K562 (cell line): ENCODE data around the gene HIVEP1. TPM values are rescaled to one million over a fixed set of nuclear protein-coding genes. Genes with fewer than 3 reads are reported as not detected.

Experiments
- ATF7 ChIP-seq: fragments of 450-650 bp; IDR thresholded peaks from 2 replicates; pipeline ENCODE4 v1.7.1; 2014; ENCODE audit warnings: mild to moderate bottlenecking, moderate library complexity
- CC2D1A ChIP-seq: fragments of 450-650 bp; IDR thresholded peaks from 2 replicates; pipeline ENCODE4 v1.6.1; 2017; ENCODE audit warnings: mild to moderate bottlenecking
- CEBPG ChIP-seq, 3 experiments: fragments of 200-800 bp in 1 of 3; sonication (Bioruptor generic) in 1 of 3; sonication (generic) in 1 of 3; formaldehyde crosslinking in 1 of 3; IDR thresholded peaks in 2 of 3; conservative IDR thresholded peaks in 1 of 3; 2 replicates each; pipeline versions ENCODE4 v1.6.1 to v1.8.0; 2016 to 2022; ENCODE audit warnings: missing compliant biosample characterization in 2 of 3, missing genetic modification characterization in 2 of 3, mild to moderate bottlenecking in 1 of 3, missing genetic modification reagents in 1 of 3
- FOS ChIP-seq: IDR thresholded peaks from 3 replicates; pipeline ENCODE4 v1.6.1; 2011; ENCODE audit not compliant: insufficient read length; ENCODE audit errors: extremely low read depth
- GTF2F1 ChIP-seq: IDR thresholded peaks from 2 replicates; pipeline ENCODE4 v1.6.1; 2011; ENCODE audit warnings: low read depth, low read length, improper control_type of control experiment
- IRF2 ChIP-seq: sonication (generic); formaldehyde crosslinking; IDR thresholded peaks from 2 replicates; pipeline ENCODE4 v1.8.1; 2022; ENCODE audit warnings: mild to moderate bottlenecking, missing genetic modification reagents
- KLF16 ChIP-seq: IDR thresholded peaks from 2 replicates; pipeline ENCODE4 v1.6.1; 2016; ENCODE audit warnings: antibody characterized with exemption
- MAFF ChIP-seq: IDR thresholded peaks from 2 replicates; pipeline ENCODE4 v1.6.1; 2012; ENCODE audit warnings: low read length, improper control_type of control experiment
- NFE2 ChIP-seq: IDR thresholded peaks from 2 replicates; pipeline ENCODE4 v1.6.1; 2014; ENCODE audit warnings: antibody characterized with exemption, low read depth
- NR2C2 ChIP-seq, 2 experiments: fragments of 200-800 bp in 1 of 2; sonication (Bioruptor generic) in 1 of 2; sonication (generic) in 1 of 2; formaldehyde crosslinking in 1 of 2; IDR thresholded peaks; 2 replicates each; pipeline versions ENCODE4 v1.6.1 to v1.8.0; 2016 to 2022; ENCODE audit warnings: mild to moderate bottlenecking in 1 of 2, missing compliant biosample characterization in 1 of 2, missing genetic modification characterization in 1 of 2, missing genetic modification reagents in 1 of 2
- POLR2H ChIP-seq: IDR thresholded peaks from 2 replicates; pipeline ENCODE4 v1.6.1; 2016; ENCODE audit warnings: missing genetic modification characterization, low read depth, mild to moderate bottlenecking, control low read depth, missing compliant biosample characterization, moderate library complexity
- SRSF1 ChIP-seq: fragments of 200-400 bp; formaldehyde crosslinking; IDR thresholded peaks from 2 replicates; pipeline ENCODE4 v1.6.1; 2017; ENCODE audit warnings: mild to moderate bottlenecking, low read depth, low read length, moderate library complexity
- SRSF3 ChIP-seq: fragments of 200-400 bp; formaldehyde crosslinking; IDR thresholded peaks from 2 replicates; pipeline ENCODE4 v1.6.1; 2016; ENCODE audit warnings: mild to moderate bottlenecking, low read length, moderate library complexity; ENCODE audit not compliant: insufficient read depth
- ZBTB49 ChIP-seq: sonication (generic); formaldehyde crosslinking; IDR thresholded peaks from 2 replicates; pipeline ENCODE4 v1.8.0; 2022; ENCODE audit warnings: missing genetic modification reagents, mild to moderate bottlenecking, borderline replicate concordance
- ZNF24 ChIP-seq: fragments of 450-650 bp; IDR thresholded peaks from 2 replicates; pipeline ENCODE4 v1.6.1; 2016
- ZNF316 ChIP-seq: fragments of 450-650 bp; IDR thresholded peaks from 2 replicates; pipeline ENCODE4 v1.6.1; 2016
- ZNF589 ChIP-seq: fragments of 200-800 bp; sonication (Bioruptor generic); IDR thresholded peaks from 2 replicates; pipeline ENCODE4 v1.6.1; 2016; ENCODE audit warnings: low read depth, missing genetic modification characterization, missing compliant biosample characterization
- ZNF592 ChIP-seq: fragments of 450-650 bp; IDR thresholded peaks from 2 replicates; pipeline ENCODE4 v1.6.1; 2017; ENCODE audit warnings: antibody characterized with exemption, mild to moderate bottlenecking
- polyA plus RNA-seq, 8 experiments: library from polyadenylated mRNA; depleted of rRNA in 4 of 8; stranded (reverse) in 5 of 8; unstranded in 3 of 8; fragments of >200 nt; fragmentation: Nextera tagmentation in 2 of 8; fragmentation: Illumina TruSeq in 1 of 8; extraction: Ambion mirVana in 2 of 8; extraction: Trizol in 1 of 8; gene quantifications; 2 replicates each; pipeline versions ENCODE4 v1.2.1 to v1.2.3, GENCODE V29; 2011 to 2014; ENCODE audit warnings: inconsistent platforms in 1 of 8, missing spikeins in 1 of 8
- total RNA-seq, 7 experiments: library from RNA; depleted of rRNA in 6 of 7; stranded (reverse); fragments of >200 nt in 6 of 7; fragmentation: Illumina TruSeq in 2 of 7; extraction: Trizol in 2 of 7; gene quantifications; 2 replicates each; pipeline versions ENCODE4 v1.2.1 to v1.2.3, GENCODE V29; 2011 to 2021; ENCODE audit warnings: low replicate concordance in 1 of 7
- TF ChIP-seq, protein P1 (sequence below), 2 experiments: fragments of 450-650 bp; IDR thresholded peaks; 2 replicates each; pipeline ENCODE4 v1.6.1; 2016
- TF ChIP-seq, protein P2 (sequence below), 2 experiments: fragments of 450-650 bp in 1 of 2; sonication (generic) in 1 of 2; formaldehyde crosslinking in 1 of 2; IDR thresholded peaks in 1 of 2; conservative IDR thresholded peaks in 1 of 2; 2 replicates each; pipeline versions ENCODE4 v1.6.1 to v1.8.1; 2016 to 2023; ENCODE audit warnings: mild to moderate bottlenecking in 2 of 2, moderate library complexity in 2 of 2, inconsistent platforms in 1 of 2, missing genetic modification reagents in 1 of 2

Gene HIVEP1
- total and polyA plus RNA-seq, 9 of the 15 experiments (the other 6 are each of a cell fraction or from before 2014, with no cell fraction given), result 6.0 to 33.3 (median 21.7) TPM

DNA sequence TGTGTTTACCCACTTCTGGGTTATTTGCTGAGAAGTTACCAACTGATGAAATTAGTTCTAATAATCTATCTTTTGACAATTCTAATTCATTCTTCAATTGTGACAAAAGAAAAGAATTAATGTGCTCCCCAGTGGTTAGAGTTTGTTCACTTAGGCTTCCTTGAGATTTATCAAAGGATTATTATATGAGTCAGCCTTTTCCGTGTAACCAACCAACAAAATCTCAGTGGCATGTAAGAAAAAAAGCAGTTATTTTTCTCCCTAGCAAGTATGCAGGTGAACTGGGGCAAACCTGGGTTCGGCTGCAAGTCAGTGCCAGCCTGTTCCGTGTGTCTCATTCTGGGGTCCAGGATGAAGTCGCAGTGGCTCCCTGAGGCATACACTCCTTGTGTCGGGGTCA, 28.8 kb upstream of the HIVEP1 start (continued):
- TF ChIP-seq, protein P1, sequence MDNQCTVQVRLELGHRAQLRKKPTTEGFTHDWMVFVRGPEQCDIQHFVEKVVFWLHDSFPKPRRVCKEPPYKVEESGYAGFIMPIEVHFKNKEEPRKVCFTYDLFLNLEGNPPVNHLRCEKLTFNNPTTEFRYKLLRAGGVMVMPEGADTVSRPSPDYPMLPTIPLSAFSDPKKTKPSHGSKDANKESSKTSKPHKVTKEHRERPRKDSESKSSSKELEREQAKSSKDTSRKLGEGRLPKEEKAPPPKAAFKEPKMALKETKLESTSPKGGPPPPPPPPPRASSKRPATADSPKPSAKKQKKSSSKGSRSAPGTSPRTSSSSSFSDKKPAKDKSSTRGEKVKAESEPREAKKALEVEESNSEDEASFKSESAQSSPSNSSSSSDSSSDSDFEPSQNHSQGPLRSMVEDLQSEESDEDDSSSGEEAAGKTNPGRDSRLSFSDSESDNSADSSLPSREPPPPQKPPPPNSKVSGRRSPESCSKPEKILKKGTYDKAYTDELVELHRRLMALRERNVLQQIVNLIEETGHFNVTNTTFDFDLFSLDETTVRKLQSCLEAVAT (IDR thresholded peaks at IDR 0.05), result no peak
- TF ChIP-seq GTF2F1 (no peak), NR2C2 (CRISPR knock-in tag; IDR thresholded peaks at IDR 0.05) (no peak), NR2C2 (tag; IDR thresholded peaks at IDR 0.05) (no peak), IRF2 (CRISPR knock-in tag) (no peak), CEBPG (CRISPR knock-in tag; IDR thresholded peaks at IDR 0.05) (no peak), CEBPG (tag; conservative IDR thresholded peaks at IDR 0.05 in 1 of 2, IDR thresholded peaks at IDR 0.05 in 1 of 2) (no peak), ZNF24 (no peak), FOS (no peak), POLR2H (no peak), ATF7 (0 out of 2 replicates have a peak, but pooled peaks have one; percentile 17), SRSF1 (no peak), ZNF592 (0 out of 2 replicates have a peak, but pooled peaks have one; percentile 44), KLF16 (no peak), CC2D1A (no peak), ZBTB49 (CRISPR knock-in tag) (no peak), SRSF3 (no peak), NFE2 (peak; percentile 68), ZNF589 (no peak), ZNF316 (peak; percentile 91), MAFF (0 out of 2 replicates have a peak, but pooled peaks have one; percentile 10)
- TF ChIP-seq, protein P2, sequence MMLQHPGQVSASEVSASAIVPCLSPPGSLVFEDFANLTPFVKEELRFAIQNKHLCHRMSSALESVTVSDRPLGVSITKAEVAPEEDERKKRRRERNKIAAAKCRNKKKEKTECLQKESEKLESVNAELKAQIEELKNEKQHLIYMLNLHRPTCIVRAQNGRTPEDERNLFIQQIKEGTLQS (IDR thresholded peaks at IDR 0.05), result peak; percentile 17; the same call in 1 of the 2 replicates
- TF ChIP-seq, protein P2 (CRISPR knock-in tag; conservative IDR thresholded peaks at IDR 0.05), result no peak
